SK-N-SH (cell line): Measurements from ENCODE around the gene ERMARD.

Experiments used
- CHD2 ChIP-seq: fragments of 150-350 bp; IDR thresholded peaks from 2 replicates; pipeline ENCODE4 v1.6.1; 2018; ENCODE audit warnings: low read length; ENCODE audit not compliant: partially characterized antibody
- CTCF ChIP-seq: fragments of 200-600 bp; sonication (generic); IDR thresholded peaks from 2 replicates; pipeline ENCODE4 v1.6.1; 2017; ENCODE audit warnings: antibody characterized with exemption, mild to moderate bottlenecking, moderate library complexity
- EZH2phosphoT487 ChIP-seq: fragments of 200-600 bp; sonication (generic); IDR thresholded peaks from 2 replicates; pipeline ENCODE4 v1.6.1; 2017; ENCODE audit warnings: low read depth, mixed run types, mild to moderate bottlenecking, antibody characterized with exemption, moderate library complexity, borderline replicate concordance
- FOXM1 ChIP-seq: IDR thresholded peaks from 2 replicates; pipeline ENCODE4 v1.4.0; 2012; ENCODE audit warnings: low read depth, mild to moderate bottlenecking
- GATA2 ChIP-seq: sonication (generic); formaldehyde crosslinking; IDR thresholded peaks from 2 replicates; pipeline ENCODE4 v1.5.0; 2020; ENCODE audit warnings: mild to moderate bottlenecking, missing genetic modification reagents
- MXI1 ChIP-seq: IDR thresholded peaks from 2 replicates; pipeline ENCODE4 v1.6.1; 2012; ENCODE audit warnings: mild to moderate bottlenecking, low read depth, low read length, improper control_type of control experiment
- PBX3 ChIP-seq: IDR thresholded peaks from 2 replicates; pipeline ENCODE4; 2012
- POLR2AphosphoS5 ChIP-seq: IDR thresholded peaks from 2 replicates; pipeline ENCODE4 v1.6.1; 2012; ENCODE audit warnings: low read depth, low read length
- RAD21 ChIP-seq: IDR thresholded peaks from 2 replicates; pipeline ENCODE4 v1.6.1; 2012; ENCODE audit warnings: mild to moderate bottlenecking, low read length
- TAF1 ChIP-seq: IDR thresholded peaks from 2 replicates; pipeline ENCODE4 v1.6.1; 2012; ENCODE audit warnings: low read depth, mild to moderate bottlenecking, low read length, moderate library complexity, borderline replicate concordance
- TCF12 ChIP-seq: IDR thresholded peaks from 2 replicates; pipeline ENCODE4 v1.4.0; 2012
- ZBTB33 ChIP-seq: IDR thresholded peaks from 2 replicates; pipeline ENCODE4 v1.4.0; 2012; ENCODE audit warnings: low read depth, borderline replicate concordance
- TF ChIP-seq, protein P1 (sequence below): IDR thresholded peaks from 2 replicates; pipeline ENCODE4 v1.4.0; 2012; ENCODE audit warnings: low read depth, borderline replicate concordance

DNA sequence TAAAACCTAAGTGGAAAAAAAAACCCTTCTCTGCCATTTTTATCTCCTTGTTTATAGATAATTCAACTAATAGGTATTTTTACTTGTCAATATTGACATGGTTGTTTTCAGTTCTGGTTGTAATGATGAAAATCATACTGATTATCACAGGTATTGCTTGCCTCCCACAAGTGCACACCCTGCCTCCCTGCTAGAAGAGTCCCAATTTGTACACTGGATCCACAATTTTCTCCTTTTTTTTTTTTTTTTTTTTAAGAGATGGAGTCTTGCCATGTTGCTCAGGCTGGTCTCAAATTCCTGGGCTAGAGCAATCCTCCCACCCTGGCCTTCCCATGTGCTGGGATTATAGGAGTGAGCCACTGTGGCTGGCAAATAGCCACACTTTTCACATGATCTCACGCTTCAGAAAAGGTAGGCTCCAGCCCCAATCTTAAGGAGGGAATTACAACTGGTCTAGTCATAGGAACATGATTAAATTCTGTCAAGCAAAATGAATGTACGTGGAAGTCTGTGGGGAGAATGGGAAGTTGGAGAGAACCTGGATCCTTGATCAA lies 12.4 kb upstream of the ERMARD start:
- TF ChIP-seq CTCF (no peak), TCF12 (no peak), EZH2phosphoT487 (no peak), PBX3 (no peak), RAD21 (no peak), FOXM1 (no peak), TAF1 (no peak), CHD2 (no peak), GATA2 (CRISPR knock-in tag) (no peak), POLR2AphosphoS5 (no peak), MXI1 (no peak), ZBTB33 (no peak)
- TF ChIP-seq, protein P1, sequence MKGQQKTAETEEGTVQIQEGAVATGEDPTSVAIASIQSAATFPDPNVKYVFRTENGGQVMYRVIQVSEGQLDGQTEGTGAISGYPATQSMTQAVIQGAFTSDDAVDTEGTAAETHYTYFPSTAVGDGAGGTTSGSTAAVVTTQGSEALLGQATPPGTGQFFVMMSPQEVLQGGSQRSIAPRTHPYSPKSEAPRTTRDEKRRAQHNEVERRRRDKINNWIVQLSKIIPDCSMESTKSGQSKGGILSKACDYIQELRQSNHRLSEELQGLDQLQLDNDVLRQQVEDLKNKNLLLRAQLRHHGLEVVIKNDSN, result no peak
